D721Med (cell line): Measurements from ENCODE around the gene ST3GAL3.

Experiments
- DNase-seq: peaks from one replicate; pipeline ENCODE4 v3.0.0; 2011; ENCODE audit warnings: low spot score; ENCODE audit not compliant: insufficient read length
- FAIRE-seq: peaks from 2 replicates; lab custom pipeline; 2011; peaks lifted over from hg19 to GRCh38; lab: Jason Lieb, UNC
- TF ChIP-seq, protein P1 (sequence below): IDR thresholded peaks from 2 replicates; pipeline ENCODE4 v1.5.1; 2012; ENCODE audit warnings: mild to moderate bottlenecking, control low read depth; ENCODE audit not compliant: insufficient read depth; ENCODE audit errors: missing control alignments

ST3GAL3 gene

DNA sequence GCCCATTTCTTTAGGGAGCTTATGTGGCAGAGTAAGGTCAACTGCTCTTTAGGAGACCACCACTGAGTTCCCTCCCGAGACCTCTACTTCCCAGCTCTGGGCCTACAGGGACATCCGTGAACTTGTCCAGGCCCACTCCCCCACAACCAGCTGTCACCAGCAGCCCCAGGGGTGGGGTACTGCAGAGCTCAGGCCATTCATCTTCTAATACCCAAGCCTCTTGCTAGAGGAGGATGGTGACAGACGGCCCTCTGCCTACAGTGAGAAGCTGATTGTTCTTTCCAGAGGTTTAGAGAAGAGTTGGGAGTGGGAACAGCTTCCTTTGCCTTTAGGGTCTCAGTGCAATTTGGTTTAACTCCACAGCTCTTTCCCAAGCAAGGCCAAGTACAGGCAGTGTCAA, 193.1 kb downstream of the ST3GAL3 start:
- FAIRE-seq (no peak), DNase-seq (no peak)
- TF ChIP-seq, protein P1, sequence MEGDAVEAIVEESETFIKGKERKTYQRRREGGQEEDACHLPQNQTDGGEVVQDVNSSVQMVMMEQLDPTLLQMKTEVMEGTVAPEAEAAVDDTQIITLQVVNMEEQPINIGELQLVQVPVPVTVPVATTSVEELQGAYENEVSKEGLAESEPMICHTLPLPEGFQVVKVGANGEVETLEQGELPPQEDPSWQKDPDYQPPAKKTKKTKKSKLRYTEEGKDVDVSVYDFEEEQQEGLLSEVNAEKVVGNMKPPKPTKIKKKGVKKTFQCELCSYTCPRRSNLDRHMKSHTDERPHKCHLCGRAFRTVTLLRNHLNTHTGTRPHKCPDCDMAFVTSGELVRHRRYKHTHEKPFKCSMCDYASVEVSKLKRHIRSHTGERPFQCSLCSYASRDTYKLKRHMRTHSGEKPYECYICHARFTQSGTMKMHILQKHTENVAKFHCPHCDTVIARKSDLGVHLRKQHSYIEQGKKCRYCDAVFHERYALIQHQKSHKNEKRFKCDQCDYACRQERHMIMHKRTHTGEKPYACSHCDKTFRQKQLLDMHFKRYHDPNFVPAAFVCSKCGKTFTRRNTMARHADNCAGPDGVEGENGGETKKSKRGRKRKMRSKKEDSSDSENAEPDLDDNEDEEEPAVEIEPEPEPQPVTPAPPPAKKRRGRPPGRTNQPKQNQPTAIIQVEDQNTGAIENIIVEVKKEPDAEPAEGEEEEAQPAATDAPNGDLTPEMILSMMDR, result no peak

DNA sequence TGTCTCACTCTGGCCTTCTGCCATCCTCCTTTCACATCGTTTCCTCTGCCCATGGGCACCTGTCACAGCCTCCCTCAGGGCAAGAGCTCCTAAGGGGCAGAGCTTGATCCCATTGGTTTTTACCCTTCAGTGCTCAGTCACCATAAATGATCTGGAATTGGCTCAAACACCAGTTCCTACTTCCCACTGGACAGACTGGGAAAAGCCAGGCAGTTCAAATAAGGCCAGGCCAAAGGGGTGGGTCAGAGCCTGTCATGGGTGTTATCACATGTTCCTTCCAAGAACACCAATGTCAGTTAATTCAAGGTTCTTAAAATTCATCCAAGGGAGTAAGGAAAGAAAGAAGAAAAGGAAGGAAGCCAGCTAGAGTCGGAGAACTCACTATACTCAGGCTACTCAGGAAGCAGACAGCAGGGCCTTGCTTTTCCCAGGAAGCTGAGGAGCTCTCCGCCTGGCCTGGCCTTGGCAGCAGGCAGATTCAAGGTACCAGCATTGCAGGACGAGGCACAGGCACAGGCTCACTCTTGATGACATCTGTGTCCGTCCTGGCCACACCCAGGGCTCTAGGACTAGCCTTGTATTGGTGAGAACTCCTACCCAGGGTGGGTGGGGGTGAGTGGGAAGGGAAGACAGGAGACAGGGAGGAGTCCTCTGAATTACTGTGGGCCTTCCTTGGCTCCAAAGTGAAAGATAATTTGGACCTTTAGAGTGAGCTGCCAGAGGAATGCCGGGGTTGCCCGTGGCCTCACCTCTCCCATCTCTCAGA, 194.0 kb downstream of the ST3GAL3 start:
- TF ChIP-seq, protein P1, result no peak
- no peak for DNase-seq
- no peak for FAIRE-seq

DNA sequence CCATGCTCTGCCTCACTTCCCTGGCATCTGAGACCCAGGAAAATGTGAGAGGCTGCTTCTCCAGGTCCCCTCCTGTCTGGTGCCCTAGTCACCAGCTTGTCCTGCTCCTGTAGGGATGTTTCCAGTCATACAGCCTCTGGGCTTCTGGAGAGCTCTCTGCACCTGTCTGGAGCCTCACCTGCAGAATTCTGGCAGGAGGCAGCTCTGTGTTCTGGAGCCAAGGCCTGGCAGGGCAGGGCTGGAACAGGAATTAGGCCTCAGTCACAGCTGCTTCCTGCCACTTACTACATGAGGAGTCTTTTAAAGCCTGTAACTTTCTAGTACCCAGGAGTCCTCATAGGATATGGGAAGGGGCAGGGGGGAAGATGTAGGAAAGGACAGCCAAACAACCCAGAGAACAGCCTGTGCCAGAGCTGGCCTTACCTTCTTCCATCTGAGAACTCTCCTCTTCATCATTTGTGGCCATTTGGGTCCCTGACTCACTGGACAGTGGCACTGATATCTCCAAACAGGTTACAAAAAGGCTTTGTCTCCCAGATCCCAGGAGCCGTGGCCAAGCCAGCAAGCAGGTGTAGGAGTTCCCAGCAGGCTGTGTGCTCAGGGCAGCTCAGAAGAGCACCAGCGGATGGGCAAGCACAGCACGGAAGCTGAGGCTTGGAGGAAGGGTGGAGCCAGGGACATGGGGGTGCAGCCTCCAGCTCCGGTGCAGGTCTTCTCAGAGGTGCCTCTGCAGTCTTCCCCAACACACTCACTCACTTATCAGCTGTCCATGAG, 194.9 kb downstream of the ST3GAL3 start:
- DNase-seq (no peak), FAIRE-seq (no peak)
- TF ChIP-seq, protein P1, result no peak

DNA sequence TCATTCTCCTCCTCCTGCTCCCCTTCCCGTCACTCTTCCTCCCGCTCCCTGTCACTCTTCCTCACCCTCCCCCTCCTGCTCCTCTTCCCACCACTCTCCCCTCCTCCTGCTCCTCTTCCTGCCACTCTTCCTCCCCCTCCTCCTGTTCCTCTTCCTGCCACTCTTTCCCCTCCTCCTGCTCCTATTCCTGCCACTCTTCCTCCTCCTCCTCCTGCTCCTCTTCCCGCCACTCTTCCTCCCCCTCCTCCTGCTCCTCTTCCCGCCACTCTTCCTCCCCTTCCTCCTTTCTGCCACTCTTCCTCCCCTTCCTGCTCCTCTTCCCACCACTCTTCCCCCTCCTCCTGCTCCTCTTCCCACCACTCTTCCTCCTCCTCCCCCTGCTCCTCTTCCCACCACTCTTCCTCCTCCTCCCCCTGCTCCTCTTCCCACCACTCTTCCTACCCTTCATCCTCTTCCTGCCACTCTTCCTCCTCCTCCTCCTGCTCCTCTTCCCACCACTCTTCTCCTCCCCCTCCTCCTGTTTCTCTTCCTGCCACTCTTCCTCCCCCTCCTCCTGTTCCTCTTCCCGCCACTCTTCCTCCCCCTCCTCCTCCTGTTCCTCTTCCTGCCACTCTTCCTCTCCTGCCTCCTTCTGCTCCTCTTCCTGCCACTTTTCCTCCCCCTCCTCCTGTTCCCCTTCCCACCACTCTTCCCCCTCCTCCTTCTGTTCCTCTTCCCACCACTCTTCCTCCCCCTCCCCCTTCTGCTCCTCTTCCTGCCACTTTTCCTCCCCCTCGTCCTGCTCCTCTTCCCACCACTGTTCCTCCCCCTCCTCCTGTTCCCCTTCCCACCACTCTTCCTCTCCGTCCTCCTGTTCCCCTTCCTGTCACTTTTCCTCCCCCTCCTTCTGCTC, 197.6 kb downstream of the ST3GAL3 start:
- DNase-seq (no peak), FAIRE-seq (no peak)
- TF ChIP-seq, protein P1, result no peak

- FAIRE-seq (no peak), DNase-seq (no peak)
- TF ChIP-seq, protein P1, result no peak
These were observed 200.9 kb downstream of the ST3GAL3 start for GRCh38 chr1:43908226-43908625.

GRCh38 chr1:43908858-43909257, 201.5 kb downstream of the ST3GAL3 start:
- FAIRE-seq (no peak), DNase-seq (no peak)

More at GRCh38 chr1:43908858-43909257, 201.5 kb downstream of the ST3GAL3 start:
- TF ChIP-seq, protein P1, result peak; percentile 22
